RWPE1 (cell line): ENCODE results near the gene TTC21A.
A peak's percentile ranks its signal among the peaks of the same experiment; 100 is the strongest.
"Not testable (repeated sequence)": the region's sequence is repeated elsewhere in the genome, so short reads cannot be mapped to it uniquely, and the experiment has no call there.

Source experiments
- CTCF ChIA-PET: fragments of 350-600 bp; sonication (Branson Sonifier 250); formaldehyde crosslinking; extraction: SDS; loops from one replicate; lab custom pipeline; 2021; lab: Yijun Ruan, JAX
- POLR2A ChIA-PET: fragments of 400-600 bp; formaldehyde crosslinking; extraction: SDS; loops from one replicate; lab custom pipeline; 2020; ENCODE audit warnings: antibody characterized with exemption; ENCODE audit not compliant: low non-redundant PET; lab: Yijun Ruan, JAX
- DNase-seq: peaks from one replicate; pipeline ENCODE4 v3.0.0; 2012; ENCODE audit warnings: low spot score
- H3K27ac ChIP-seq: fragments of 450-650 bp; 2 replicates; pipeline ENCODE4 v1.5.1; 2017
- CTCF ChIP-seq: fragments of 450-650 bp; conservative IDR thresholded peaks from 2 replicates; pipeline ENCODE4 v1.5.1; 2017; ENCODE audit warnings: low read depth, mild to moderate bottlenecking

The TTC21A gene

DNA sequence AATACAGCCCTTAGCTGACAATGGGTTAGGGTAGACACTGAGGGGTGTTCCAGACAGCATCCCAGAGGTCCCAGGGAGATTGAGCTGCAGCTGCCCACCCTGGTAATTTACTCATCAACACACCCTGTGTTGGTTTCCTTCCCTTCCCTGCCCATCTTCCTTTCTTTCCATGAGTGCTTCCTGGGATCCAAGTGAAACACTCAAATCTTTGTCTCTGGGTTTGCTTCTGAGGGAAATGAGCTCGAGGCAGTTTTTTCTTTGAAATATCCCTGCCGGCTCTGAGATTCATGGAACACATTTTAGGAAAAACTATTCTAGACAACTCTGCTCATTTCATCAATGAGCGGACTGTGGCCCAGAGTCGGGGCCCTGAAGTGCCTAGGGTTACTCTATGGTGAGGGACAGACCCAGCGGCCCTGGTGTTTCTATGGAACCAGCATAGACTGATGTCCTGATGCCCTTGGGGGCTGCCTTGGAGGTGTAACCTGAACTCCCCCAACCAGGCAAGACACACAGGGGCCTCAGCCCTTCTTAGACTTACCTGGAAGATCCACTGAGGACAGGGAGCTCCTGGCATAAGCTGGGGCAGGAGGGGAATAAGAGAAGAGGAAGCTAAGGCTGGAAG, 60.8 kb downstream of the TTC21A start:
- no peak for DNase-seq
- H3K27ac ChIP-seq: peak overlapping the region; percentile 46; the same call in 1 of the 2 replicates
- CTCF ChIA-PET: no interaction called here
- POLR2A ChIA-PET: no interaction called here
- TF ChIP-seq CTCF: no peak

DNA sequence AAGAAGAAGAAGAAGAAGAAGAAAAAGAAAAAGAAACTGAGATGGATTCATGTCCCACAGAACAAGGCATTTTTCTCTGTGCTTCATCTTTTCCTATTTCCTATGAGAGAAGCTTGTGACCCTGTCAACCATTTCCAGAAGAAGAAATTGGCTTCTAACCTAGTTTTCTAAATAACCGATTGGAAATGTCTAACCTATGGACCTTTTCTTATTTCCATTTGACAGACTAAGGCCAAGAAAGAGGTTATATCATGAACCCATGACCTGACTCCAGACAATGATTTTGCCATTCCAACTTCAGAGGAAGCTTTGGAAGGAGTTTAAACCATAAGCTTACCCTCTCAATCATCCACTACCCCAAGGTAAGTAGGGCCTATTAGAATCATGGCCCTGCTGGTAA, 62.2 kb downstream of the TTC21A start:
- CTCF ChIA-PET: interaction anchor here (1.3 kb wide), 1 partner anchor 43 kb away, joined by 3 read pairs; no protein-coding TSS in a partner anchor
- no peak for DNase-seq
- H3K27ac ChIP-seq: no peak overlapping the region
- POLR2A ChIA-PET: no interaction called here
- no peak for TF ChIP-seq CTCF

- POLR2A ChIA-PET: no interaction called here
- no peak for TF ChIP-seq CTCF
- CTCF ChIA-PET: no interaction called here
- H3K27ac ChIP-seq: no peak overlapping the region
- no peak for DNase-seq
Observed at GRCh38 chr3:39170461-39170860, 63.0 kb downstream of the TTC21A start.

- CTCF ChIA-PET, H3K27ac ChIP-seq, POLR2A ChIA-PET, DNase-seq: not testable (repeated sequence)
Observed at GRCh38 chr3:39170877-39171276, 63.4 kb downstream of the TTC21A start.

GRCh38 chr3:39171860-39172259, 64.4 kb downstream of the TTC21A start:
- CTCF ChIA-PET: no interaction called here
- H3K27ac ChIP-seq: no peak overlapping the region
- no peak for DNase-seq
- TF ChIP-seq CTCF: no peak
- POLR2A ChIA-PET: no interaction called here

DNA sequence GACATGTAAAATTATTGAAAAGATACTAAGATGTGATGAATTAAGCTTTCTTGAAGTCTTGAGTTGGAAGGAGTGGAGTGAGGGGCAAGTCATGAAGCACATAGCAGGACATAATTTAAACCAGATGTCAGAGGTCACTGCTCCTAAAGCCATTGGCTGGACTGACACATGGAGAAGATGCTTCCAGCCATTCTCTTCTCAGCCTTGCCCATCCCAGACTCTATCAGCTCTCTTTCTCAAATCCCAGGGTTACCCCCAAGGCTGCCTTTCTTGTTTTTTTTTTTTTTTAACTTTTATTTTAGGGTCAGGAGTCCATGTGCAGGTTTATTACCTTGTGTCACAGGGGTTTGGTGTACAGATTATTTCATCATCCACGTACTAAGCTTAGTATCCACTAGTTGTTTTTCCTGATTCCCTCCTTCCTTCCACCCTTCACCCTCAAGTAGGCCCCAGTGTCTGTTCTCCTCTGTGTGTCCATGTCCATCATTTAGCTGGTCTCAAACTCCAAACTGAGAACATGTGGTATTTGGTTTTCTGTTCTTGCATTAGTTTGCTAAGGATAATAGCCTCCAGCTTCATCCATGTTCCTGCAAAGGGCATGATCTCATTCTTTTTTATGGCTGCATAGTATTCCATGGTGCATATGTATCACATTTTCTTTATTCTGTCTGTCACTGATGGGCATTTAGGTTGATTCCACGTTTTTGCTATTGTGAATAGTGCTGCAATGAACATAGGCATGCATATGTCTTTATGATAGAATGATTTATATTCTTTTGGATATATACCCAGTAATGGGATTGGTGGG, 66.0 kb downstream of the TTC21A start:
- no peak for DNase-seq
- no peak for TF ChIP-seq CTCF
- H3K27ac ChIP-seq: no peak overlapping the region
- ChIA-PET CTCF (no interaction called here), POLR2A (no interaction called here)

DNA sequence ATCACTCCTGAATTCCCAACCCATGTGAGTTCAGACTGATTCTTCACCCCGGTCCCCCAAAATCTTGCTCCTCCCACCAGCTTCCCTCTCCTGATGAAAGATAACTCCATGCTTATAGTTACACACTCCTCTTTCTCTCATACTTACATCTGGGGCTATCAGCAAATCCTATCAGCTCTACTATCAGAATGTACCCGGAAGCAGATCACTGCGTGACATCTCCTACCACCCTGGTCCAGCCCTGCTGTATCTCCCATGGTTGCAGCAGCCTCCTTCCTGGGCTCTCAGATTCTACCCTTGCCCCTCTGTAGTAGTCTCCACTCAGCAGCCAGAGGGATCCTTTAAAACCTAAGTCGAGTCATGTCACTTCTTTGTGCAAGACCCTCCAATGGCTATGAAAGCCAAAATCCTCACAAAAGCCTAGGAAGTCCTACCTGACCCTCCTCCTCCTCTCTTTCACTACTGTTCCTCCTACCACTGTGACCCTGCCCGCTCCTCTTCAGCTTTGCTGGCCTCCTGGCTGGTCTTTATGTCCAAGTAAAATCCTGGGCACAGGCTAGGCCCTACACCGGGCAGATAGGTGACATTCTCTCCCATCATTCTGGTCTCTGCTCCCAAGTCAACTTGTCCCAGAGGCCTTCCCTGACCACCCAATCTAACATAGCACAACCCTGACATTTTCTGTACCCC, 68.7 kb downstream of the TTC21A start:
- ChIA-PET POLR2A (no interaction called here), CTCF (interaction anchor here (0.6 kb wide), 1 partner anchor 117 kb away, joined by 3 read pairs; no protein-coding TSS in a partner anchor)
- TF ChIP-seq CTCF: no peak
- peak overlapping the region; percentile 90 for H3K27ac ChIP-seq
- no peak for DNase-seq
